ENCODE results near the gene KCP.
A peak's percentile ranks its signal among the peaks of the same experiment; 100 is the strongest.

The KCP gene

DNA sequence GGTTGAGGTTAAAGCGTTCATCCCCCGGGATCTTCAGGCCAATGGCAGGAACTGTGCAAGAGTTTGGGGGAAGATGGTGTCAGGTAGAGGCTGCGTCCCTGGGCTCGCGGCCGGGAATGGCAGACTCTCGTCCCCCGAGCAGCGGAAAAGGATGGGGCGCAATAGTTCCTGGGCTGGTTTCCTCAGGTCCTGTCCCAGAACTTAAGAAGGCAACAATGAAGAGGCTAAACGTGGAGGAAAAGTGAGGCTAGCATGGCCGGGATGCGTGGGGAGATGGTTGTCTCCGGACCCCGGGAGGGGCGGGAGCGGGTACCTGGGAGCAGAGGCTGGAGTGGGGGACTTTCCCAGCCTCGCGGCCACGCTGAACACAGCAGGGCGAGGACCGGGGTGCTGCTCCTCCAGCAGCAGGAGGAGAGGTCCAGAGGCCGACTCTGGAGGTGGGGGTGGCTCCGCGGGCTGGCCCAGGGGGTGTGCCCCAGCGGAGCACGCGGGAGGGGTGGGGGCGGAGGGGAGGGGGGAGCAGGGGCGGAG lies 28.1 kb upstream of the KCP start:
- peak in 1 of 2 experiments; percentile 45 for DNase-seq

DNA sequence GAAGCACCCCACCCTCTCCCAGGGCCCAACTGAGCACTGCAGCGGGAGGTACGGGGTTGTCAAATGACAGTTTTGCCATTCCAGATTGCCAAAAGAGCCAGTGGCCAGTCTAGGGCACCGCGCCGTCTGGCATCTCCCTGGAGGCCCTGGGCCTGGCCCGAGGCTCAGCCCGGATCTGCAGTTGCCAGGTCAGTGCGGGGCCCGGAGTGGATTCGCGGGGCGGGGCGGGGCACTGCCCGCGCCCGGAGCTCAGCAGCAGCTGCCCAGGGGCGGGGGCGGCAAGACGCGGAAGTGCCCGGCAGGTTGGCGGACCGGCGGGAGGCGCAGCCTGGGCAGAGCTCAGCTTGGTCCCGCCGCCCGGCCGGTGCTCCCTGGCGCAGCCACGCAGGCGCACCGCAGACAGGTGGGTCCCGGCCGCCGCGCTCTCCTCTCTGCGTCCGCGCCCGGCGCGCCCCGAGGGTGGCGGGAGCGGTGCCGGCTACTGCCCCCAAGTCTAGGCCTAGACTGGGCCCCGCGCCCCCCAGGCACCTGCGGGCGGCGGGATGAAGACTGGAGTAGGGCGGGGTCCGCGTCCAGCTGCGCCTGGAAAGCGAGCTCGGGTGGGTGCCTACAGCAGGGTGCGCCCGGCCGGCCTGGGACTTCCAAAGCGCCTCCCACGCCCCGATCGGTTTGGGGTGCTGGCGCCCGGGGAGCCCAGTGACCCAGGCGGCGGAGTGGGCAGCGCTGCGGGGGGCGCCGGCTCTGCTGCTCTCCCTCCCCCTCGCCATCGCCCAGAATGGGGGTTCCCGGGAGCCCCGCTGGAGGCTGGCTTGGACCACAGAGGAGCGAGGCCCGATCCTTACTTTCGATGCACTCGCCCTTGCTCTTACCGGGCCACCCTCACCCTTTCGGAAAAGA lies 27.4 kb upstream of the KCP start, which contains the start of gene IRF5:
IRF5 (plus strand) TSS at position 281 of the 897 bp plus-strand sequence. CDS start 4,155 bp downstream, outside the sequence.
- peak in 1 of 2 experiments; percentile 56 for DNase-seq

DNA sequence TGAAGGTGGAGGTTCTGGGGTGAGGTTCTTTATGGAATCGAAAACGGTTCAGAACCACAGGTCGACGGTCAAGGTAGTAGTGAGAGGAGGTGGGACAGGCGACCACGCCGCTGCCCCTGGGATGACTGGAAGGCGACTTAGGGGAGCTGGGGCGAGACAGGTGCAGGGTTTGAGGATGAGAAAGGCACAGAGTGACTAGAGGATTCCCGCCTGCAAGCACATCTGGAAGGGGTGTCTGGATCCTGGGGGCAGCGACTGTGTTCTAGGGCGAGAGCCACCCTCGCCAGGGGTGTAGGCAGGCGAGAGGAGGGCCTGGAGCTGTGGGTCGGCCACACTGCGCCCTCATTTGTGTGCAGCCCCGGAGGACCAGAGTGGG lies 26.8 kb upstream of the KCP start:
- DNase-seq = no peak

DNA sequence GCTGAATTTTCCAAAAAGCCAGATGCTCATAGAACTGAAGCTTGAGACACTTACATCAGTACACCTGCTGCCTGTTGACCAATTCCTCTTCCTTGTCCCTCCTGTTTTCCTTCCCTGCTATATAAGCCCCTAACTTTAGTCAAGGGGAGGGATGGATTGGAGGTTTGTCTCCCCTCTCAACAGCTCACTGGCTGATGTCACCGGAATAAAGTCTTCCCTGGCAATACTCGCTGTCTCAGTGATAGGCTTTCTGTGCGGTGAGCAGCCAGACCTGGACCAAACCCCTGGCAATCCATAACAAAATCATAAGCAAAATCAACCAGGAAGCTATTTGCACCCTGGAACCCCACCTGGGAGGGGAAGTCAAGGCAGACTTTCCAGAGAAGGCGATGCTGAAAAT lies 26.3 kb upstream of the KCP start:
- no peak for DNase-seq

DNA sequence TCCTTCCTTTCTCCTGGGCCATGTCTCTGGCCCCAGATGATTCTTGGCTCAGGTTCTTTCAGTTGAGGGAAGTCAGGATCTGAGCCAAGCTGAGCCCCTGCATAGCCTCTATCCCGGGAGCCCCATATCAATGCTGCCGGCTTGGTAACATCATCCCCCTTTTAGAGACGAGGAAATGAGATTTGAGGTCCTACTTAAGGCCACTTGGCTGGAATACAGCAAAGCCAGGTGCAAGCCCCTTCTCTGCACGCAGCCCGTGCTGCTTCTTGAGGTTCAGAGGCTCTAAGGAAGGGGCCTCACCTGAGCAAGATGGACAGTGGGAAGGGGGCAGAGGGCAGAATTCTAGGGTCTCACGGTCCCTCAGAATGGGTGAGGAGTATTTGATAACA lies 24.8 kb upstream of the KCP start:
- DNase-seq = no peak

DNA sequence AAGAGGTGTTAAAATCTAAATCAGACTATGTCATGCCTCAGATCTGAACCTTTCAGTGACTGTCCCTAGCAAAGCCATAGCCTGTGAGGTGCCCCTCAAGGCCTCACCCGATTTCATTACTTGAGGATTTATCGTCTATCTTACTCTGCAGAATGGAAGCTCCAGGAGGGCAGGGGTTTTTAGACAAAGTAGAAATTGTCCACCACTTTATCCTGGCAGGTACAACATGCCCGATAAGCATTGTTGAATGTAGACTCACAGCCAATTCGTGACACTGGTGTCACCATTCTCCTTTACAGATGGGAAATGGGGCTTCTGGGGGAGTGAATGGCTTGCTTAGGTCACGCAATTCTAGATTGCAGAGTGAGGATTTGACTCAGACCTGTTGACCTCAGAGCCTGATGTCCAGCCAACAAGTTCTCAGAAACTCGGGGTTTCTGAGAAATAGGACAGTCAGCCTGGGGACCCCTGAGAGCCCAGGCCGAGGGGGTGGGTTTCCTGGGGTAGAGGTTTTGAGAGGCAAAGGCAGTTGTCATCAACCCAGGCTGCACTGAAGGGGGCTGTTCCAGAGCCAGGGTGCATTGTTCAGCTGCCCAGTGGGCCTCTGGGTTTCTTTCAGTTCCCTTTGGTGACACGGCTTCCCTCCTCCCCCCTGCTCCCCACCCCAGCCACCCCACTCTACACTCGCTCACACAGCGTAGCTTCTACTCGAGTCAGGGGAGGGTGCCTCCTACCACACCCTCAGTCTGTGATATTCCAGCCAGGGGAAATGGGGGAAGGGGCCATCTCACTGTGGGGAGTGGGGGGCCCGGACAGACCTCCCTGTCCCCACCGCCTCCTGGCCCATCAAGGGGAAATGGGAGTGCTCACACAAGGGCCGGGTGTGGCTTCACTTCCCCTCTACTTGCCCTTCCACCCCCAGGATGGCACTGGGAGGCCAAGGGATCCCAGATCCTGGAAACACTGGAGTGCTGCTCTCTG lies 24.1 kb upstream of the KCP start:
- DNase-seq = no peak

DNA sequence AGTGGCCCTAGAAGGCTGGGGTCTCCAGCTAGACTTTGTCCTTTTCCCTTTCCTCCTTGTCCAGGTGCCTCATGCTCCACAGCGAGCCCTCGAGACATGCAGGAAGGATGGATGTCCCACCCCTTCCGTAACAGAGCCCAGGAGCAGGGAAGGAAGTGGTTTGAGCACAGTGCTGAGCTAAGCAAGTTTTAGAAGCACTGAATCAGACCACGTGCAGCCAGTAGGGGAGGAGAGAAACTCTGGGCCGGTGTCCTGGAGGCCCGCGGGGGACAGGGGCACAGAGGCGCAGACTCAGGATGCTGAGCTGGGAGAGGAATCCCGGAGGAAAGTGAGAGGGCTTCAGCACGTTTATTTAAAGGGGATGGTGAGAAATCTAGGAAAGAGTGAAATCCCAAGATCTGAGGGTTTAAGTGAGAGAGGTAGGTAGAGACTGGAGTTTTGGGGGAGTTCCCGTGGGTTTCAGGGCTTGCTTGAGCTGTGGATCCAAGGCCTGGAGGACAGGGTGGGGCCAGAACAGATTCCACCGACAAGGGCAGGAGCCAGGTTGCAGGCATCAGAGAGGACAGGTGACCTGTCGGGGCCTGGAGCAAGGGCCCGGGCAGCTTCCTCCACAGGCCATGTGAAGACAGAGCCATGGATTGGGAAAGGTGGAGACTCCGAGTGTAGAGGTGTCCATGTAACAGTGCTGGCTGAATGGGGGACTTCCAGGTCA lies 22.8 kb upstream of the KCP start:
- DNase-seq = peak; percentile 55 to 61

DNA sequence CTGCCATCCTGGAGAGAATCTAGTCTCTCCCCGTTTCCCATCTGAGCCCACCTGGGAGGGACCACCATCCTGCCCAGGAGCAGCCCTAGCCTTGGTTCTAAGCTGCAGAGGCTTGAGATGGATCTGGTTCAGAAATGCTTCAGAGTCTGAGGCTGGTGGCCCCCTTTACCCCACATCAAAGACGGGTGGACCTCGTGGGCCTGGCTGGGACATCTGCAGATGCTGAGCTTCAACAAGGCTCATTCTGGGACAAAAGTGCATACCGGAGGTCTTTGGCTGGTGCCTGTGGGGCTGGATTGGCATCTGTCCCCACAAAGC lies 22.3 kb upstream of the KCP start:
- no peak for DNase-seq

DNA sequence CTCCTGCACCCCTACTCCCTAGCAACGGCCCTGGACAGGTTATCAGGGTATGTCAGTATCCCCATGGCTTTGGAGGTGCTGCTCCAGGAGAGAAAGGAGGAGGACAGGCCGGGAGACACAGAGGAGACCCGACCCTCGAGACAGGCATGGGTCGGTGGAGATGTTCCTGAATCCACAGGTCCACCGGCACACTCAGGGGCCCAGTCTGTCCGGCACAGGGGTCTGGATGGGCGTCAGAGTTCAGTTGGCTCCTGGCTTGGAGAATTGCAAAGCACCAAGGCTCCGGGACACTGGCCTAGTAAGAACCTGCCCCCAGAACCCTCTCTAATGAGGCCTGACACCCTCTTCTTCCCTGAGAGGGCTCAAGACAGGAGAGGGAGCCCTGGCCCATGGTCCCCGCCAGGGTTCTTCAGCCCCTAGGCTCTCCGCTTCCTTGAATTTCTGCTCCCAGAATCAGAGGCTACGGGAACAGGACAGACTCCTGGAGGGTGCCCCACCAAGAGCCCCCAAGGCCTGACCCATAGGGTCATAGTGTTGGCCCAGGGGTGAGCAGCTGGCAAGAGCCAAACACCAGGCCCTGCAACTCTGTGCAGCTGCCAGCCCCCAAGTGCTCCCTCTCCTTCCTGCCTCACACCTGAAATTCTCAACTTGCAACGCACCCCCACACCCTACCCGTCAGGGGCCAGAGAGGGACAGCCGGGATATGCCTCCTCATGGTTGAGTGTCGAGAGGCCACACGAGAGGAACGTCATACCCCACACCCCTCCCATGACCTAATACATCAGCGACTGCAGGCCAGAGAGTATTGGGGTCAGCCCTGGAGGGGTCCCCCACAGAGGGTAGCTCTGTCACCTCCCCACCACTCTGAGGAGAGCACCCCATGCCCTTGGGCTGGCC lies 21.7 kb upstream of the KCP start:
- no peak for DNase-seq

DNA sequence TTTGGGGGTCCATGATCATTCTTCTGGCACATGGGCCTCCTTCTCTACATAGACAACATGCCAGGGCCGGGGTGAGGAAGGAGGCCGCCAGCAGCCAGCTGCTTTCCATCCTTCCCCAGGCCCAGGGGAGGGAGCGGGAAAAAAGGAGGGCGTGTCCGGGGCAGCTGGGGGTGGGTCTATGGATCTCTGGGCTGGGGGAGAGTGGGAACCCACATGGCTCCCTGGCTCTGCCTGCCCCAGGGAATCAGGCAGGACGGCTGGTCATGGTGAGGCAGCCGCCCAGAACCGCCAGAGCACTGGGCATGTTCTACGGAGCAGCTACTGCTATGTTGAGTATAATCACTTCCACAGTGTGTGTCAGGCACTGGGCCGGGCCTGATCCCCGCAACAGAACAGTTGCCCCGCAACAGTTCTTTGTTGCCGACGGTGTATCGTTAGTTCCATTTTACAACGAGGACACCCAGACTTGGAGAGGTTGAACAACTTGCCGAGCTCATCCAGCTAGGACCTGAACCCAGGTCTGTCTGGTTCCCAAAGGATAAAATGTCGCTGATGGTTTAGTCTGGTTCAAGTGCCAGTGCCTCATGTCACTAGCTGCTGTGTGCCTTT lies 20.8 kb upstream of the KCP start:
- DNase-seq = no peak

DNA sequence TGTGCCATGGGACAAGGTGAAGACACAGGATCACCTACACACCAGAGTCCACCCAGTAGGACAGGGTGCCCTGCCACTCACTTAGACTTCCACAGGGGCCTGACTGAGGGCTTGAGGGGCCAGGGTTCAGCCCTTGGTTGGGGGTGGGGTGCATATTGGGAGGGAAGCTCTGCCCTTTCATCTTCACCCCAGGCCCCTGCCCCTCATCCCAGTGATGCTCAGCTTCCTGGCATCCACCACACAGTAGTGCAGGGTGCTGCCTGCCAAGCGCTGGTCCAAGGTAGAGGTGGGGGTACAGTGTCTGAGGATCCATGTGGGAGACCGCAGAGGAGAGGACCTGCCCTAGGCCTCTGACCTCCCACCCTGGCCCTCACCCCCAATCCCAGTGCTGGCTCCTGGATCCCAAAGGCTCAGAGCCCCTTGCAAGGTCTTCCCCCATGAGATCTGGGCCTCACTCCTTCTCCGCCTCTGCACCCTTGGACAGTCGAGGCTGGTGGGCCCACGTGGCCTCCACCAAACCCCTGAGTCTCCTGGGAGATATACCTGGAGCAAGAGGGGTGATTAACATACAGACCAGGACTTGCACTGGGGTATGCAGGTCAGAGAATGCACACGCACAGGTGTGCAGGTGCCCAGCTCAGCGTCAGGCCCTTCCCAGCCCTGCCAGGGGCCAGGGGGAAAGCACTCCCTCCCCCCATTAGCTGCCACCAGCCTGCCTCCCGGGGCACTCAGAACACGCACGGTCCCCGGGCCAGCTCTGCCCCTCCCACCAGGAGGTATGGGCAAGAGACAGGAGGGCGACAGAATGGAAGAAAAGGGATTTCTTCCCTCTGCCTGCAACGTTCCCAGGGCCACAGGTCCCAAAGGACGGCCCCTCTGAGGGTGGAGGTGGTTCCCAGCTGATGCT lies 18.6 kb upstream of the KCP start:
- no peak for DNase-seq

DNA sequence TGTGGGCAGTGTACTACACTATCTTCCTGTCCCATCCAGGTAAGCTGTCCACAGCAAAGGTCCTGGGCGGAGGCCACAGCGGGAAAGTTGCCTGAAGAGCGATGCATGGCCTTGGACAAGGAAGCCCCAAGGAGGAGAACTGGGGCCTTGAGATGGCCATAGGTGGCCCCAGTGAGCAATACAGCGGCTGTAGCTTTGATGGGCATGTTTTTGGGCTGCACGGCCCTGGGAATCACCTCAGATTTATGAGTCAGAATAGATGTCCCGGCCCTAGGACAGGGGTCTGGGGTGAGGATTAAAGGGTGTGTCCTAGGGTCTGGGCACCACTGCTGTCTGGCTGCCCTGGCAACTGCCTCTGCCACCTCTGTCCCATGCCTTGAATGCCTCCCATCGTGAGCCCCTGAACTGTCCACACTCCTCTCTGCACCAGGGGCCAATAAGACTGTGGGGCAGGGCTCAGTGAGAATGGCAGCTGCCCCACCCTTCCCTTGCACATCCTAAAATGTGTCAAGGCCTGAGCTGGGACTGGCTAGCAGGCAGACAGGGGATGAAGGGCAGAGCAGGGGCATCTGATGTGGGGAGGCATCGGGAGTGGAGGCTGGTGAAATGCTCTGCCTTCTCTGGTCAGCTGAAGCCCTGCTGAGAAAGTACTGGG lies 17.8 kb upstream of the KCP start:
- no peak for DNase-seq

DNA sequence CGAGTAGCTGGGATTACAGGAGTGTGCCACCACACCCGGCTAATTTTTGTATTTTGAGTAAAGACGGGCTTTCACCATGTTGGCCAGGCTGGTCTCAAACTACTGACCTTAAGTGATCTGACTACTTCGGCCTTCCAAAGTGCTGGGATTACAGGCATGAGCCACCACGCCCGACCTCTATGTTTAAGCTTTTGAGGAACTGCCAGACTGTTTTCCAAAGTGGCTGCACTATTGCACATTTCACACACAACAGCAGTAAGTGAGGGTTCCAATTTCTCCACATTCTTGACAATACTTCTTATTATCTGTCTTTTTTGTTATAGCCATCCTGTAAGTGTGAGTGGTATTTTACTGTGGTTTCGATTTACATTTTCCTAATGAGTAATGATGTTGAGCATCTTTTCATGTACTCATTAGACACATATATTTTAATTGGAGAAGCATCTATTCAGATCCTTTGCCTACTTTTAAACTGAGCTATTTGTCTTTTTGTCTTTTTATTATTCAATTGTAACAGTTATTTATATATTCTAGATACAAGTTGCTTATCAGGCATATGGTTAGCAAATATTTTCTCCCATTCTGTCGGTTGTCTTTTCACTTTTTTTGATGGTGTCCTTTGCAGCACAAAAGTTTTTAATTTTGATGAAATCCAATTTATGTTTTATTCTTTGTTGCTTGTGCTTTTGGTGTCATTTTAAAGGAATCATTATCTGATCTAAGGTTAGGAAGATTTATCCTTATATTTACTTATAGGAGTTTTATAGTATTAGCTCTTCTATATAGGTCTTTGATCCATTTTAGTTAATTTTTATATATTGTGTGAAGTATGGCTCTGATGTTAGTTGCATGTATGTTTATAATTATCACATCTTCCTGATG lies 14.4 kb upstream of the KCP start:
- no peak for DNase-seq

DNA sequence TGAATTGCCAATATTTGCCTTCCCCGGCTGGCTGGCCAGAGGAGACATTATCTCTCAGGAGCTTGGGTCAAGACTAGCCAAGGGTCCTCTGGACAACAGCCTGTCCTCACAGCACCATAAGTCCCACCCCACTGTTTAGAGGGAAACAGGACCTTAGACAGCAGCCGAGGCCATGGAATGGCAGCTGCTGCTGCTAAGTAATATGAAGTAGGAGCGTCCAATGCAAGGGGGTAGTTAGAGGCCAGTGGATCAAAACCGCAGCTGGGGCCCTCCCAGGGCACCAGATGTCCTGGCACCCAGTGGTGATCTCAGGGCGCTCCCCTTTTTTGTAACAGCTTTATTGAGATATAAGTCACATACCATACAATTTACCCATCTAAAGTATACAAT lies 12.9 kb upstream of the KCP start:
- no peak for DNase-seq

DNA sequence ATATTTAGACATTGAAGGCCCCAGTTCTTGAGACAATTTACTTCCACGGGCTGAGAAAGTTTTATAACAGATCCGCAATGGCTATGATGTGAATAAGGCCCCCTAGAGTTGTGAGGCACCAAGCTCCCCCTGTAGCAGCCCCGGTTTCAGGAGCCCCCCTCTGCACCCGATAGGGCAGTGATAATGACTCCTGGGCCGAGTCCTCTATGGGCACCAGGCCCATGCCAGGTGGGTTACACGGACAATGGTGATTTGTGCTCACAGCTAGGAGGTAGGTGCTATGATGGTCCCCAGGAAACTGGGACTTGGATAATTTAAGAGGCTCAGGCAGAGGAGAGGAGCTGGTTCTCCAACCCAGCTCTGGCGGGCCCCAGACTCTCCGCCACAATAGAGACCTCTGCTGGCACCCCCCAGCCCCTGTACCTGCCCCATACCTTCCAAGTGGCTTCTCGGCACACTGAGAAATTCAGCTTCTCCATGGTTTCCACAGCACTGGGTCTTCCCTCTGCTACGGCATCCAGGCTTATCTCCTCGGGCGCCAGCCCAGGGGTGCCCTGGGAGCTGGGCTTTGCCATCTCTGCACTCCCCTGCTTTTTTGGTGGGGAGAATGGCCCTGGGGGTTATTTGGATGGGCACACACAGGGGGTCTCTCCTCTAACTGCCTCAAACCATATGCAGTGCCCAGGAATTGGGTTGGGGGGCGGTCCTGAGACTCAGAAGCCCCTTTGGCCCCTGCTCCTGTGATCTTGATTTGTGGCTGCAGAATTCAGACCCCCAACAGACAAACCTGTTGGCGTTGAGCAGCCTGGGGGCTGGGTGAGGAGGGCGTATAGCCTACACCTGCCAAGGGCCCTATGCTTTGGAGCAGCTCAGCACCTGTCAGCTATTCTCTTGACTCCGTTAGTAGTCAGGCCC lies 12.2 kb upstream of the KCP start:
- peak in 1 of 2 experiments; percentile 7 for DNase-seq

DNA sequence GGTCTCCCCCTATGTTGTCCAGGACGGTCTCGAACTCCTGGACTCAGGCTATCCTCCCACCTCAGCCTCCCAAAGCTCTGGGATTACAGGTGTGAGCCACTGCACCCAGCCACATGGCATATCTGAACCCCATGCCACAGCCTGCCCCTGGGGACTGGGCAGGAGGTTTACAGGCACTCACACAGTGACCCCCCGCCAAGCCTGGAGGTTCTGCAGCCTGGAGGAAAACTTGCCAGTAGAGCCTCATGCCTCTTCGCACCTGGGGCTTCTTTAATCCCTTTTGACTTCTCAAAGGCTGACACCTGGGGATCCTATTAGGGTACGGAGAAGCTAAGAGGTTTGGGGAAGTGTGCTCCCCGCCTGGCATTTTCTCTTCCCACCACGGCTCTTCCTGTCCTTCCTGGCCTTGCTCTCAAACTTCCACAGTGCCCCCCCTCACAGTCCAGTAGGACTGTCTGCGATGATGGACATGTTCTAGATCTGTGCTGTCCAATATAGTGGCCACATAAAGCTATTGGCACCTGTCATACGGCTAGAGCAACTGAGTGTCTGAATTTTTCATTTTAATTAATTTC lies 11.4 kb upstream of the KCP start:
- DNase-seq = peak in 1 of 2 experiments; percentile 4
